ENCODE measurements around the gene RSAD2.
"Not testable (repeated sequence)": the region's sequence is repeated elsewhere in the genome, so short reads cannot be mapped to it uniquely, and the experiment has no call there.

The RSAD2 gene

DNA sequence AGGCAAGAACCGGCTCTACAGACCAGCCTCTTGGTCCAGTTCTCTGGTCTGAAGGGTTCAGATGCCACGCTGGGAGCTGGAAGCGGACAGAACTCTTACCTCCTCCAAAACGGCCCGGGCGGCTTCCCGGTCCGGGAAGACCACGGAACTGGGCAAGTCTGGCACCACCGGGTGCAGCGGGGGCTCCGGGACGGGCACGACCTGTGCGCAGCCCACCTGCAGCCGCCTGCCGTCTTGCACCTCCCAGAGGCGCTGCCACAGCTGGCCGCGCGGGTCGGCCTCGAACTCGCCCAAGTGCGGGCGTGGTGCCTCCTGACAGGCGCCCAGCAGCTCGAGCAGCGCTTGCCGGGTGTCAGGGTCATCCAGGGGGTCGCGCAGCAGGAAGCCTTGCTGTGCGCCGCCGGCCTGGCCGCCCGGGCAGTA lies 12.6 kb upstream of the RSAD2 start:
- no peak for DNase-seq

- peak; percentile 81 for DNase-seq
These were observed 12.0 kb upstream of the RSAD2 start, which contains the start of gene CMPK2 for GRCh38 chr2:6865346-6866274. Gene CMPK2, minus strand, starts transcription at chr2:6865907. Its CDS starts 211 bp downstream, at chr2:6865696.

GRCh38 chr2:6866275-6866671 lies 11.3 kb upstream of the RSAD2 start:
- peak; percentile 40 for DNase-seq

GRCh38 chr2:6866982-6867381 lies 10.6 kb upstream of the RSAD2 start:
- DNase-seq: no peak

GRCh38 chr2:6872394-6872793 lies 5.2 kb upstream of the RSAD2 start:
- no peak for DNase-seq

DNA sequence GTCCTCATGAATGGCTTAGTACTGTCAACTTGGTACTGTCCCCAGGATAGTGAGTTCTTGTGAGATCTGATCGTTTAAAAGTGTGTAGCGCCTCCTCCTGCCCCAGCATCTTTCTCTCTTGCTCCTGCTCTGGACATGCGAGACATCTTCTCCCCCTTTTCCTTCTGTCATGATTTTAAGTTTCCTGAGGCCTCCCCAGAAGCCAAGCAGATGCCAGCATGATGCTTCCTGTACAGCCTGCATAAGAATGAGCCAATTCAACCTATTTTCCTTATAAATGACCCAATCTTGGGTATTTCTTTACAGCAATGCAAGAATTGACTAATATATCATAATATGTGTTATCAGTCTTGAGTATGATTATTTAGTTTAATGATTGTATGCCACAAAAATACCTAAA lies 3.5 kb upstream of the RSAD2 start:
- DNase-seq: no peak

DNA sequence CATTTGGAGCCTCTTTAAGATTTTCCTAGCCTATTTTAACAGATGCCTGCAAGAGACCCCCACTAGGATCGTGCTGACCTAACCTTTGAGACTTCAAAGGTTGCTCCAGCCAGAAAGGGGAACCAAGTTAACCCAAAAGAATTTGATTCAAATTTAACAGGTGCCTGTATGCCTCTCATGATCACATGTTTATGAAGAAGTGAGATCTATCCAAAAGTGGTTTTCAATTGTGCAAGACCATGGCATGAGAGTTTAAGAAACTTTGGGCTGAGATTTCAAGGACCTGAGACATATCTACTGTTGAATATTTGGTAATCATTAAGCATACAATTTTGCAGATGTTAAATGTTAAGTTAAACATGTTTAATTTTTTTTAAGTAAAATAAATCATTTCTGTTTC lies 1.3 kb upstream of the RSAD2 start:
- no peak for DNase-seq

DNA sequence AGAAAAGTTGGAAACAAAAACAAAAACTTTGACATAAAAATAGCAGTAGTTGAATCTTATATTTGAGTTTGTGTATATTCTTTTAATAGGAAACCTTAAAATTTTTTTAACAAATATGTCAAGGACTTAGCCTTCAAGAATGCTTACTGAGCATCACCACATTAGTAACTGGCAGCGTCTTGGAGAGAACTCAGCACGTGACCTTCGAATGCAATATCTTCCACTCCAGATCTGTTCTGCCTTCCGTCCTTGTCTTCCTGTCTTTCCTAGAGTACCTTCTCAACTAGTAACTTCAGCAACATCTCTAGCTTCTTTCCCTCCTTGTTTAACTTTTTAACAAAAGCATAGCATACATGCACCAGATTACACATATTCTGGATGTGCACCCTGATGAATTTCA lies 972 bp downstream of the RSAD2 start:
- DNase-seq: no peak

DNA sequence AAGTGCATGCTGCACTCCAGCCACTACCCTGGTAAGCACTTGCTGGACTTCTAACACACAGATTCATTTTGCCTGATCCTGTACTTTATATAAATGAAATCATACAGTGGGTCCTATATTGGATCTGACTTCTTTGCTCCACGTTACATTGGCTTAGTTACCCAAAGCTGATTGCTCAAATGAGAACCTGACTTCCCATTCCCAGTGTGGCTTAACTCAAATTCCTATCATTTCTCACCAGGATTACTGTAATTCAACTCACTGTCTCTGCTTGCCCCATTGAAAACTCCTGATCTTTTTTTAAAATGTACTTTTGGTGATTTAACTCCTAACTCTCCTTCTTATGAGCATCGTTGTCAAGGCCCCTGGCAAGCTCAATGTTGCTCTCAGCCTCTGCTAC lies 1.4 kb downstream of the RSAD2 start:
- DNase-seq: no peak

DNA sequence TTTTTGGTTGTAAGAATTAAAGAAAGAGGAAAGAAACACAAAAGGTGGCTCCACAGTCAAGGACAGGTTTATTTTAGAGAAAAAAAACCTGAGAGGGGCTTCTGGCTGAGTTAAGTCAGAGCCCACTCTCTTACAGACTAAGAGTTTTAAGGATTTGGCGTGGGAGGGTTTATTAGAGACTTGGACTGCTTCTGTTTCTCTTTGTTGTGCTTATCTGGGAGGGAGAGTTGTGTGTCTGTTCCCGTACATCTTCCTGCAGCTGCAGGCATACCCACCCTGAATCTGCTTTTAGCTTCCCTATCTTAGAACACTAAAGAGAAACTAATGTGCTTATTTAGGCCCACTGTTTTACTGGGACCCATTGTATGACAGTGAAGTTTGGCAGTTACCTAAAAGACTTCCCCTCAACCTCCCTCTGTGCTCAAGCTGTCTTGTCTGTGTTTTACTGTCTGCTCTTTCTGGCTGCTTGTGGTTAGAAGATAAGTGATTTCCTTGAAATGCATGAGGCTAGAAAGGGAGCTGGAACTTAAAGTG lies 2.7 kb downstream of the RSAD2 start:
- DNase-seq: peak; percentile 45

DNA sequence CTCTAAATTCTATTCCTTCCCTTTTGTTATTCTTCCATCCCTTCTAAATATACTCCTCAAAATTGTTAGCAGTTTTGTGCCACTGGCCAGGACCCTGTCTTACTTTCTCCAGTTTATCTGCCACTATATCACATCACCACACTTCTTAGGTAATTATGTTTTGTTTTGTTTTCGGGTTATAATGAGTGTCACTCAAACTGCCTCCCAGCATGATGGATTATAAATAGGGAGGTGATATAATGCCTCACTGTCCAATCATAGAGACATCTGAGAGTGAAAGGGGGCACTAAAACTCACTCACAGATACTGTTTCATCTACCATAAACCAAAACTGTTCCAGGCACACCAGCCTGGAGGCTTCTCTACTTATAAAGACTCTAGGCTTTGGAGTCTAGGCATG lies 3.5 kb downstream of the RSAD2 start:
- no peak for DNase-seq

DNA sequence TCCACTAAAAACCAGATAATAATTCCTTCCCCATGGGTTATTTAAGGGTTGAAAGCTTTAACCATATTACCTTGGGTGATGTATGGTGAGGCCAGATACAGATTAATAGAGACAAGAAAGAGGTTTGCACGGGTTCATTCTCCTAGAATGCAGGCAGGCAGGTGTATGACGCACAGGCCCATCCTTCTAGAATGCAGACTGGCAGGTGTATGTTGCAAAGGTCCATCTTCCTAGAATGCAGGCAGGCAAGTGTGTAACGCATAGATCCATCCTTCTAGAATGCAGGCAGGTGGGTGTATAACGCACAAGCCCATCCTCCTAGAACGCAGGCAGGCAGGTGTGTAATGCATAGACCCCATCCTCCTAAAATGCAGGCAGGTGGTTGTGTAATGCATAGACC lies 3.9 kb downstream of the RSAD2 start:
- DNase-seq: no peak

- DNase-seq: no peak
These were observed 6.0 kb downstream of the RSAD2 start for GRCh38 chr2:6883448-6884122.

- no peak for DNase-seq
These were observed 8.0 kb downstream of the RSAD2 start for GRCh38 chr2:6885551-6885950.

DNA sequence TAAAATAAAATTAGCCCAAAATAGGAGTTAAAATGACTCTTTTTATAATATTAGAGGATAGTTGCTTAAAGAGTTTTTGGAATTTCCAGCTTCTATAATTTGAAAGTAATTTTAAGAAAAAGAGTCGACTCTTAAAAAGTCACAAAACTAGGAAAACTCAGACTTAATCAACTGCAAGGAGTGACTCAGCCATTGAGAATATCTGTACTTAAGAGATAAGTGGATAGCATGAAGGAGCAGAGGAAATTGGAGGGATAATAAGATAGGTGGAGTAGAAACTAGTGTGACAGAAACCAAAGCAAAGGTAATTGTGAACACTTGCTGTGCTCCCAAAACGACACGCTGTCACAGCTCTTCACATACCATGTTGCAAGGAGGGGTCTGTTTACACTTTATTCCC lies 8.4 kb downstream of the RSAD2 start:
- no peak for DNase-seq

GRCh38 chr2:6887751-6888192 lies 10.2 kb downstream of the RSAD2 start:
- no peak for DNase-seq

DNA sequence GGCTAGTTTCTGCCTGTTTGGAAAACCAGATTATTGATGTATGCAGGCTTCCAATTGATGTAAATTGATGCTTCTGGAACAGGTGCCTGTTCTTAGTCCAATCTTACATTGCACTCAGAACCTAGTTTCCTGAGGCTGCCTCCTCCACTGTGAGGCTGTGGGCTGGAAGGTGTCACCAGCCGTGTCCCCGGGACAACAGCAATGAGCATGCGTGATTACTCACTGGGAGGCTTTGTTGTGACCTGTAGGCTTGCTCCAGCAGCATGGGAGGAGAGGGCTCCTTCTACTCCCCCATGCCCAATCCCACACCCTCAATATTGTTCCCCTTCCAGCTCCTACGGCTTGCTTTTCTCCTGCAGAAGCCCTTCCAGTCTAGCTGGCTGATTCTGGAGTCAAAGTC lies 11.1 kb downstream of the RSAD2 start:
- no peak for DNase-seq

- DNase-seq: no peak
These were observed 16.4 kb downstream of the RSAD2 start for GRCh38 chr2:6893876-6894482.

DNA sequence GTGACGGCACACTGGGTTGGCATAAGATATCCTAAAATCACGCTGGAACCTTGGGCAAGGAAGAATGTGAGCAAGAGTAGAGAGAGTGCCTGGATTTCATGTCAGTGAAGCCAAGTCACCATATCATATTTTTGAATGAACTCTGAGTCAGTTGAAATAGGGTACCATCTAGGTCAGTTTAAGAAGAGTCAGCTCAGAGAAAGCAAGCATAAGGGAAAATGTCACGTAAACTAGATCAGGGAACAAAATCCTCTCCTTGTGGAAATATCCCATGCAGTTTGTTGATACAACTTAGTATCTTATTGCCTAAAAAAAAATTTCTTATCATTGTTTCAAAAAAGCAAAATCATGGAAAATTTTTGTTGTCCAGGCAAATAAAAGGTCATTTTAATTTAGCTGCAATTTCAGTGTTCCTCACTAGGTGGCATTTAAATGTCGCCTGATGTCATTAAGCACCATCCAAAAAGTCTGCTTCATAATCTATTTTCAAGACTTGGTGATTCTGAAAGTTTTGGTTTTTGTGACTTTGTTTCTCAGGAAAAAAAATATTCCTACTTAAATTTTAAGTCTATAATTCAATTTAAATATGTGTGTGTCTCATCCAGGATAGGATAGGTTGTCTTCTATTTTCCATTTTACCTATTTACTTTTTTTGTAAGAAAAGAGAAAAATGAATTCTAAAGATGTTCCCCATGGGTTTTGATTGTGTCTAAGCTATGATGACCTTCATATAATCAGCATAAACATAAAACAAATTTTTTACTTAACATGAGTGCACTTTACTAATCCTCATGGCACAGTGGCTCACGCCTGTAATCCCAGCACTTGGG lies 19.6 kb downstream of the RSAD2 start:
- DNase-seq: peak; percentile 58

DNA sequence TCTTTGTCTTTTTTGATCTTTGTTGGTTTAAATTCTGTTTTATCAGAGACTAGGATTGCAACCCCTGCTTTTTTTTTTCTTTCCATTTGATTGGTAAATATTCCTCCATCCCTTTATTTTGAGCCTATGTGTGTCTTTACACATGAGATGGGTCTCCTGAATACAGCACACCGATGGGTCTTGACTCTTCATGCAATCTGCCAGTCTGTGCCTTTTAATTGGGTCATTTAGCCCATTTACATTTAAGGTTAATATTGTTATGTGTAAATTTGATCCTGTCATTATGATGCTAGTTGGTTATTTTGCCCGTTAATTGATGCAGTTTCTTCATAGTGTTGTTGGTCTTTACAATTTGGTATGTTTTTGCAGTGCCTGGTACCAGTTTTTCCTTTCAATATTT lies 25.0 kb downstream of the RSAD2 start:
- not testable (repeated sequence) for DNase-seq

- no peak for DNase-seq
These were observed 28.1 kb downstream of the RSAD2 start for GRCh38 chr2:6905668-6906067.

DNA sequence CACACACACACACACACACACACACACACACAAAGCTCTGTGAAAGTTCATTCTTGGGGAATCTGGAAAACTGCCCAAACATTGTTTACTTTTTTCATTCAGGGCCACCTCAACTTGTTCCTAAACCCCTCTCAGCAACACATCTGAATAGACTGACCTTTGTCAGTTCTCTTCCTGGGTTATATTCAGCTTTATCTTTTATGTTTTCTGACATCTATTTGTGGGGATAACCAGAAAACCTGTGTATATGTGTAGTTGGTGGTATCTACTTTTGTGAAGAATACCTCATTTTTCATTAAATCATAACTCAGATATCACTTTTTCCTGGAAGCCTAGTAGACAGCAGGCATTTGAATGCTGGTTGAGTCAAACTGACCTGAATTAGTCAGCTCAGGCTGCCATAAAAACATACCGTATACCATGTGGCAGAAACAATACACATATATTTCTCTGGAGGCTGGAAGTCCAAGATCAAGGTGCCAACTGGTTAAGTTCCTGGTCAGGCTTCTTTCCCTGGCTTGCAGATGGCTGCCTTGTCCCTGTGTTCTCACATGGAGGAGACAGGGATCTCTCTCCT lies 28.7 kb downstream of the RSAD2 start:
- DNase-seq: no peak
